K562 (cell line): ENCODE measurements around the gene ST14. TPM values are rescaled to one million over a fixed set of nuclear protein-coding genes. Genes with fewer than 3 reads are reported as not detected.

Experiments
- ATAC-seq: fragments of 200-7000 bp; cut with Tn5 transposase; 3 replicates; pipeline ENCODE4 v1.9.1; 2020; ENCODE audit warnings: moderate library complexity
- BruUV-seq: library from RNA; stranded (reverse); fragments of 400-500 nt; replicated peaks from 2 replicates; lab custom pipeline; 2021; lab: Mats Ljungman, UMichigan
- CTCF ChIA-PET: fragments of 300-600 bp; formaldehyde crosslinking; extraction: SDS; loops from one replicate; lab custom pipeline; 2021; ENCODE audit warnings: low intra/inter-chr PET ratio; lab: Yijun Ruan, JAX
- POLR2A ChIA-PET: fragments of 300-600, 350-650 bp; sonication (Branson Sonifier 250); formaldehyde crosslinking; extraction: SDS; loops from one replicate; lab custom pipeline; 2021; ENCODE audit warnings: antibody characterized with exemption, inconsistent platforms; lab: Yijun Ruan, JAX
- DNase-seq, 4 experiments: peaks; one replicate each; pipeline versions ENCODE4 v3.0.0 to v3.0.0-alpha.2; 2011 to 2018; ENCODE audit warnings: low spot score in 3 of 4, mixed read lengths in 3 of 4; ENCODE audit errors: extremely low read depth in 1 of 4
- FAIRE-seq: peaks from 2 replicates; lab custom pipeline; 2011; peaks lifted over from hg19 to GRCh38; lab: Jason Lieb, UNC
- H2AFZ ChIP-seq: 2 replicates; pipeline ENCODE4 v1.6.0; 2011; ENCODE audit warnings: low read depth, low read length, control low read depth, inconsistent platforms
- H3K27ac ChIP-seq: fragments of 200-600 bp; 3 replicates; pipeline ENCODE4 v1.8.0; 2011; ENCODE audit warnings: low read depth, mild to moderate bottlenecking, control low read depth, inconsistent platforms, low read length, moderate library complexity, mixed read lengths; ENCODE audit errors: extremely low read depth
- H3K27me3 ChIP-seq, 2 experiments: fragments of 300-600 bp in 1 of 2; 2 replicates in 1 of 2; 3 replicates in 1 of 2; pipeline versions ENCODE4 v1.6.0 to v1.8.0; 2011; ENCODE audit warnings: inconsistent platforms in 2 of 2, low read length in 2 of 2, mild to moderate bottlenecking in 1 of 2, mixed read lengths in 1 of 2, moderate library complexity in 1 of 2; ENCODE audit not compliant: control insufficient read depth in 2 of 2, insufficient read depth in 2 of 2
- H3K36me3 ChIP-seq: fragments of 300-600 bp; 3 replicates; pipeline ENCODE4 v1.8.0; 2011; ENCODE audit warnings: mild to moderate bottlenecking, low read length, inconsistent platforms; ENCODE audit not compliant: control insufficient read depth, insufficient read depth
- H3K4me1 ChIP-seq, 2 experiments: fragments of 200-600 bp in 1 of 2; replicated peaks in 1 of 2; 2 replicates in 1 of 2; 3 replicates in 1 of 2; pipeline versions ENCODE4 v1.5.1 to v1.8.0; 2011; ENCODE audit warnings: inconsistent platforms in 2 of 2, low read length in 2 of 2, mild to moderate bottlenecking in 1 of 2, mixed read lengths in 1 of 2, moderate library complexity in 1 of 2; ENCODE audit not compliant: control insufficient read depth in 2 of 2, insufficient read depth in 2 of 2
- H3K4me2 ChIP-seq: 2 replicates; pipeline ENCODE4 v1.6.1; 2011; ENCODE audit warnings: low read length, control low read depth, inconsistent platforms, mixed read lengths; ENCODE audit not compliant: insufficient read depth
- H3K4me3 ChIP-seq: fragments of 200-600 bp; sonication (generic), shearing (Covaris generic); 2 replicates; pipeline ENCODE4 v1.5.1; 2016; ENCODE audit warnings: control low read depth, inconsistent platforms
- H3K79me2 ChIP-seq: fragments of 200-600 bp; 3 replicates; pipeline ENCODE4 v1.8.0; 2011; ENCODE audit warnings: low read length, inconsistent platforms; ENCODE audit not compliant: control insufficient read depth, insufficient read depth
- H3K9ac ChIP-seq, 2 experiments: 2 replicates each; pipeline versions ENCODE4 v1.6.0 to v1.6.1; 2011; ENCODE audit warnings: low read depth in 2 of 2, low read length in 2 of 2, control low read depth in 1 of 2, inconsistent platforms in 1 of 2, mild to moderate bottlenecking in 1 of 2, mixed read lengths in 1 of 2; ENCODE audit not compliant: insufficient read depth in 1 of 2
- H3K9me1 ChIP-seq: one replicate; pipeline ENCODE4 v1.6.0; 2011; ENCODE audit warnings: inconsistent platforms, mild to moderate bottlenecking, low read length, moderate library complexity; ENCODE audit not compliant: control insufficient read depth, insufficient read depth
- H3K9me3 ChIP-seq: replicated peaks from 2 replicates; pipeline ENCODE4 v1.5.1; 2011; ENCODE audit warnings: low read depth, low read length, inconsistent platforms; ENCODE audit not compliant: control insufficient read depth, insufficient read depth
- H4K20me1 ChIP-seq: replicated peaks from 2 replicates; pipeline ENCODE4 v1.6.1; 2011; ENCODE audit warnings: low read length, inconsistent platforms, mixed read lengths; ENCODE audit not compliant: control insufficient read depth, insufficient read depth
- E2F3 ChIP-seq: fragments of 250-450 bp; sonication (Bioruptor Pico); IDR thresholded peaks from 2 replicates; pipeline ENCODE4 v1.4.0; 2020; ENCODE audit warnings: mild to moderate bottlenecking
- HES1 ChIP-seq: fragments of 450-650 bp; IDR thresholded peaks from 2 replicates; pipeline ENCODE4 v1.6.1; 2016; ENCODE audit warnings: low read depth, mild to moderate bottlenecking, moderate library complexity
- IRF2 ChIP-seq: sonication (generic); formaldehyde crosslinking; IDR thresholded peaks from 2 replicates; pipeline ENCODE4 v1.8.1; 2022; ENCODE audit warnings: mild to moderate bottlenecking, missing genetic modification reagents
- MCM2 ChIP-seq: fragments of 450-650 bp; IDR thresholded peaks from 2 replicates; pipeline ENCODE4 v1.6.1; 2017; ENCODE audit warnings: low read depth, mild to moderate bottlenecking
- MYC ChIP-seq, 2 experiments: fragments of 250-450 bp in 1 of 2; sonication (Bioruptor Pico) in 1 of 2; IDR thresholded peaks; 2 replicates each; pipeline versions ENCODE4 v1.5.1 to v1.6.1; 2012 to 2021; ENCODE audit warnings: low read depth in 2 of 2, borderline replicate concordance in 1 of 2, improper control_type of control experiment in 1 of 2, low read length in 1 of 2, mild to moderate bottlenecking in 1 of 2, moderate library complexity in 1 of 2
- NCOR1 ChIP-seq: fragments of 450-650 bp; IDR thresholded peaks from 2 replicates; pipeline ENCODE4 v1.6.1; 2016; ENCODE audit warnings: mild to moderate bottlenecking, moderate library complexity
- SIX5 ChIP-seq, 2 experiments: IDR thresholded peaks; 2 replicates each; pipeline ENCODE4 v1.6.1; 2011; ENCODE audit warnings: low read length in 2 of 2, borderline replicate concordance in 1 of 2, low read depth in 1 of 2, mild to moderate bottlenecking in 1 of 2, moderate library complexity in 1 of 2; ENCODE audit not compliant: insufficient read depth in 1 of 2
- SRSF3 ChIP-seq: fragments of 200-400 bp; formaldehyde crosslinking; IDR thresholded peaks from 2 replicates; pipeline ENCODE4 v1.6.1; 2016; ENCODE audit warnings: mild to moderate bottlenecking, low read length, moderate library complexity; ENCODE audit not compliant: insufficient read depth
- WGBS: fragments of 100-300 bp; shearing (Covaris generic); methylation state at CpG from one replicate; pipeline ENCODE4 v1.1.6; 2016; ENCODE audit warnings: low coverage, mixed read lengths; ENCODE audit not compliant: insufficient coverage; ENCODE audit errors: missing lambda C conversion rate; 5-methylcytosine and 5-hydroxymethylcytosine counted together
- in situ Hi-C: fragments of 300-500 bp; cut with MboI; formaldehyde crosslinking; loops from 4 replicates; pipeline ENCODE4 v1.15.0; 2018; ENCODE audit warnings: inconsistent platforms, mixed read lengths
- intact Hi-C: fragments of 100-400 bp; cut with micrococcal nuclease; formaldehyde crosslinking; loops from 2 replicates; pipeline ENCODE4 v1.14.2; 2022
- polyA plus RNA-seq, 8 experiments: library from polyadenylated mRNA; depleted of rRNA in 4 of 8; stranded (reverse) in 5 of 8; unstranded in 3 of 8; fragments of >200 nt; fragmentation: Nextera tagmentation in 2 of 8; fragmentation: Illumina TruSeq in 1 of 8; extraction: Ambion mirVana in 2 of 8; extraction: Trizol in 1 of 8; gene quantifications; 2 replicates each; pipeline versions ENCODE4 v1.2.1 to v1.2.3, GENCODE V29; 2011 to 2014; ENCODE audit warnings: inconsistent platforms in 1 of 8, missing spikeins in 1 of 8
- total RNA-seq, 7 experiments: library from RNA; depleted of rRNA in 6 of 7; stranded (reverse); fragments of >200 nt in 6 of 7; fragmentation: Illumina TruSeq in 2 of 7; extraction: Trizol in 2 of 7; gene quantifications; 2 replicates each; pipeline versions ENCODE4 v1.2.1 to v1.2.3, GENCODE V29; 2011 to 2021; ENCODE audit warnings: low replicate concordance in 1 of 7

ST14 gene
- total and polyA plus RNA-seq, 9 of the 15 experiments (the other 6 are each of a cell fraction or from before 2014, with no cell fraction given), result 0.08 to 0.20 TPM; not detected in 7

GRCh38 chr11:130217133-130218031, 57.8 kb downstream of the ST14 start:
- peaks cover 33 to 82% of the 10 kb centered on the region in 2 experiments for H3K27me3 ChIP-seq
- H4K20me1 ChIP-seq, result peaks cover 7% of the 10 kb centered on the region
- 1% methylated on average over 20 of the region's 21 CpGs for WGBS
- no peak overlapping the region for H3K27ac ChIP-seq
- FAIRE-seq (no peak), ATAC-seq (no peak), DNase-seq (no peak)
- in situ Hi-C loops (loop anchor here (10.0 kb wide), 1 partner anchor 207 kb away; the partner anchor contains the start of gene ADAMTS8), intact Hi-C loops (no loop called here)
- H3K9me3 ChIP-seq, result no peaks in the 10 kb centered on the region
- no peaks in the 10 kb centered on the region for H3K79me2 ChIP-seq
- TF ChIP-seq IRF2 (no peak), MCM2 (no peak), SRSF3 (no peak)
- H3K4me1 ChIP-seq, result peaks cover 0 to 8% of the 10 kb centered on the region in 2 experiments; a peak in 1 of 5 replicates
- H3K4me3 ChIP-seq, result no peak overlapping the region
- no TSS peak for BruUV-seq
- no peak overlapping the region for H3K4me2 ChIP-seq
- H3K9me1 ChIP-seq, result no peaks in the 10 kb centered on the region
- H3K36me3 ChIP-seq, result no peaks in the 10 kb centered on the region
- POLR2A ChIA-PET, result interaction anchor here (1.7 kb wide), 1 partner anchor 15 kb away, joined by 4 read pairs; no protein-coding TSS in a partner anchor
- CTCF ChIA-PET, result no interaction called here
- H3K9ac ChIP-seq, result no peak overlapping the region
- H2AFZ ChIP-seq, result no peak overlapping the region

- Histone ChIP-seq H3K9me3 (no peaks in the 10 kb centered on the region), H3K4me1 (no peaks in the 10 kb centered on the region), H3K27ac (no peak overlapping the region), H3K27me3 (peaks cover 33 to 79% of the 10 kb centered on the region in 2 experiments), H3K9ac (no peak overlapping the region), H2AFZ (no peak overlapping the region), H3K4me2 (no peak overlapping the region), H4K20me1 (no peaks in the 10 kb centered on the region; the same call in none of the 2 replicates), H3K36me3 (no peaks in the 10 kb centered on the region), H3K79me2 (no peaks in the 10 kb centered on the region), H3K9me1 (no peaks in the 10 kb centered on the region), H3K4me3 (no peak overlapping the region)
- in situ Hi-C loops (loop anchor here (10.0 kb wide), 1 partner anchor 206 kb away; the partner anchor contains the start of gene ADAMTS8), intact Hi-C loops (no loop called here)
- POLR2A ChIA-PET, result interaction anchor here (1.7 kb wide), 1 partner anchor 16 kb away, joined by 4 read pairs; no protein-coding TSS in a partner anchor
- BruUV-seq, result no TSS peak
- FAIRE-seq (no peak), DNase-seq (no peak), ATAC-seq (no peak)
- CTCF ChIA-PET, result no interaction called here
- WGBS, result 4% methylated on average over 14 of the region's 14 CpGs
- TF ChIP-seq NCOR1, result no peak
- TF ChIP-seq HES1, result no peak
- TF ChIP-seq MYC (IDR thresholded peaks at IDR 0.05; ENCODE audit: low read depth, low read length), result no peak
- no peak for TF ChIP-seq MYC (CRISPR knock-in tag; IDR thresholded peaks at IDR 0.05; ENCODE audit: borderline replicate concordance, low read depth)
- TF ChIP-seq SIX5 (IDR thresholded peaks at IDR 0.05; ENCODE audit: borderline replicate concordance in 1 of 2, insufficient read depth in 1 of 2, low read depth in 1 of 2, low read length in 2 of 2), result no peak
- TF ChIP-seq E2F3, result no peak
Observed at GRCh38 chr11:130218501-130219070, 59.0 kb downstream of the ST14 start.
